Right hindlimb (tissue), 1 donor: Measurements from ENCODE around the gene ADARB1.

Source experiments
- DNase-seq: peaks from one replicate; pipeline ENCODE4 v3.0.0-alpha.2; 2018

The ADARB1 gene

GRCh38 chr21:45056296-45056904, 18.0 kb upstream of the ADARB1 start:
- DNase-seq: no peak

- DNase-seq: no peak
These were observed 17.3 kb upstream of the ADARB1 start for GRCh38 chr21:45056917-45057560.

- no peak for DNase-seq
These were observed 16.5 kb upstream of the ADARB1 start for GRCh38 chr21:45057886-45058285.

- no peak for DNase-seq
These were observed 15.3 kb upstream of the ADARB1 start for GRCh38 chr21:45059121-45059520.

- no peak for DNase-seq
These were observed 14.3 kb upstream of the ADARB1 start for GRCh38 chr21:45060089-45060488.

GRCh38 chr21:45060675-45061311, 13.6 kb upstream of the ADARB1 start:
- DNase-seq: no peak

GRCh38 chr21:45064091-45064490, 10.3 kb upstream of the ADARB1 start:
- DNase-seq: no peak

GRCh38 chr21:45064618-45065399, 9.6 kb upstream of the ADARB1 start:
- no peak for DNase-seq

- no peak for DNase-seq
These were observed 6.7 kb upstream of the ADARB1 start for GRCh38 chr21:45067462-45068285.

- no peak for DNase-seq
These were observed 5.3 kb upstream of the ADARB1 start for GRCh38 chr21:45069085-45069484.

- no peak for DNase-seq
These were observed 4.7 kb upstream of the ADARB1 start for GRCh38 chr21:45069711-45070110.

- DNase-seq: peak; percentile 54
These were observed 3.1 kb upstream of the ADARB1 start for GRCh38 chr21:45071078-45071873.

GRCh38 chr21:45071874-45072737, 2.3 kb upstream of the ADARB1 start:
- DNase-seq: no peak

- DNase-seq: no peak
These were observed 1.6 kb upstream of the ADARB1 start for GRCh38 chr21:45072738-45073300.

GRCh38 chr21:45073301-45074047, 906 bp upstream of the ADARB1 start:
- peak; percentile 58 for DNase-seq

- DNase-seq: peak; percentile 43
These were observed 627 bp downstream of the ADARB1 start for GRCh38 chr21:45074818-45075595.

GRCh38 chr21:45075596-45076244, 1.3 kb downstream of the ADARB1 start:
- DNase-seq: no peak

GRCh38 chr21:45076245-45076711, 1.9 kb downstream of the ADARB1 start:
- DNase-seq: no peak
